ENCODE measurements around the gene DOCK1.

Gene DOCK1

DNA sequence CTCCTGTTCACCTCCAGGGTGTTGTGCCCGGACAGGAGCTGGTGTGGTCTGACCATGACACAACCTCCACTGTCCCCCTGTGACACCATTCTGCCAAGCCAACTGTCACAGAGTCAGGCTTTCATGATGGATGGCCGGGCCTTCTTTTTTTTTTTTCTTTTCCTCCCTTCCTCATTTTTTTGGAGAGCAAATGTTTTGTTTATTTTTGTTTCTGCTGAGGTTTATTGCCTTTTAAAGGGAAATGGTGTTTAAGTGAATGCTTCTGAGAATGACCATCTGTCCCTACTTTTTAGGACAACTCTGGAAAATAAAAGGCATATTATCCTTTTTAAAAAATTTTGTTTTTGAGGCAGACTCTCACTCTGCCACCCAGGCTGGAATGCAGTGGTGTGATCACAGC lies 528.8 kb downstream of the DOCK1 start:
- no peak overlapping the region for H3K4me3 ChIP-seq (ENCODE audit: low read depth, low read length)

DNA sequence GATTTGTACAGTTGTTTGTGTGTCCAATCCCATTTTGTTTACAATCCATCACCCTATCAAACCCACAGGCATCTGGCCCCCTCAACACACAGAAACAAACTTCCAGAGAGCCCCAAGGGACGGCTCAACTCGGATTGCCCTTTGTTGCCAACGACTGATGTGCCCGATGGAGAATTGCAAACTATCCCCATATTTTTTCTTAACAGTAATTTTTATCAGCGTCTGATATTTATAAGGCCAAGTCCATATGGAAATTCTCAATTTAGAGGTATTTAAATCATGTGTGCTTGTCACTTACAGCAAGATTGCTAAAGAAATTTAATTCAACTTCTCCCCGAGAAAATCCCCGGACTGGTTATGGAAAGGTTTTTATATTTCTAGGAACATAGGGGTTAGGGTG lies 530.0 kb downstream of the DOCK1 start:
- H3K4me3 ChIP-seq (ENCODE audit: low read depth, low read length): no peak overlapping the region

DNA sequence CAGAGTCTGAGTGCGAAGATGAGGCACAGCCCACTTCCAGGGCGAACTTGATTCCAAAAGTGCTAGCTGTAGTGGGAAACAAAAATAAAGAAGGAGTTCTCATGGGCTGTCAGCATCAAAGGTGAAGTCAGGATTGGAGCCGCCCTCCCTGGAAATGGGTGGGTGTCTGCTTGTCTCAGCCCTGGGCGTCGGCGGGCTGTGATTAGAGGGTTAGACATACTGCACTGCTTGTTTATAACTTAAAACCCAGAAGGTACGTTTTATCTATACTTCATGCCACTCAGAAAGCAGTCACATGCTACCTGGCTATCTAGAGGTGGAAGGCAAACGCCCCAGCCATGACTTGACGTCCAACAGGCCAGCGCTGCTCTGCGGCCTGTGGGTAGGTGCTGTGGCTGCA lies 535.1 kb downstream of the DOCK1 start:
- H3K4me3 ChIP-seq (ENCODE audit: low read depth, low read length): no peak overlapping the region

DNA sequence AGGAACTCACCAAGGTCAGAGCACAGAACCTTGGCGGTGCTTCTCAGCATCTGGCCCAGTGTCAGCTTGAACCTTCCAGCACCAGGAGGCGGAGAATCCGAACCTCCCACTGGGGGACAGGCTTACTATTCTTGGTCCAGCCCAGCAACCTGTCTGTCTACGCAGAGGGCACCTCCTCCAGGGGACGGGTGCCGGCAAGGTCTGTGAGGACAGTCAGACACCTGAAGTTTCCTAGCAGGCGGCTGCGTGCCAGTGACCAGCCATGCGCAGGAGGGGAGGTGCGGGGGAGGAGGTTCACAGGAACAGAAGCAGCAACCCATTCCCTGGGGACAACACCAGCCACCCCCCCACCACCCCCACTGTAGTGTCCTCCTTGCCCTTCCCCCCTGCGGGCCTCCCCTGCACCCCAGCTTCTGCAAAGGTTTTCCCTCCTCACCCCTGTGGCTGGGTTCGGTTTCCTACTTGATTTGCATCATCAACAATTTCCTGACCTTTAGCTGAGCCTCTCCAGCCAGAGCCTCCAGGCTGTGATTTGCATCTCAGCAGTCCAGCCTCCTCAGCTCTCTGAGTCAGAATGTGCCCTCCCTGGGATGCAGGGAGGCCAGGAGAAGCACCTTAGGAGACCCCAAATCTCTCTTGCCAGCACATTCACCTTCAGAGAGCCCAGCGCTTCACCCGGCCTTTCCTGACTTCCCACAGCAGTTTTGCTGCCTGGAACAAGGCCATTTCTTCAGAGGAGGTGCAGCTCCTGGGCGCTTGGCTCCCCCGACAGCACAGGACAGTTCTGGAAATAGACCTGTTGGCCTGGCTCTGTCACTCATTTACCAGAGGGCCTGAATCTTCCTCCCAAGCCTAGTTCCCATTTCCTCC lies 536.4 kb downstream of the DOCK1 start:
- no peak overlapping the region for H3K4me3 ChIP-seq (ENCODE audit: low read depth, low read length)

DNA sequence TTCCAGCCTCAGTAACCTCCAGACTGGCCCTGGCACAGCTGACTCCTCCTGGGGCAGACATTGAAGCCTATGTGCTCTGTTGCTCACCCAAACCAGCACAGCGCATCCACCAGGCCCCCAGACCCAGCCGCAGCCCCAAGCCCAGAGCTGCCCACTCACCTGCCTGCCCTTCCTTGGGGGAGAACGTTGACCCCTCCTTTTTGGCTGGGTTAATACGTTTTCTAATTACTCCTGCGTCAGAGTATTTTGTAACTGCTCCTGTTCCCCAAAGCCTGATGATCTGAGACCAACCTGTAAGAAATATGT lies 536.9 kb downstream of the DOCK1 start:
- H3K4me3 ChIP-seq (ENCODE audit: low read depth, low read length): no peak overlapping the region

DNA sequence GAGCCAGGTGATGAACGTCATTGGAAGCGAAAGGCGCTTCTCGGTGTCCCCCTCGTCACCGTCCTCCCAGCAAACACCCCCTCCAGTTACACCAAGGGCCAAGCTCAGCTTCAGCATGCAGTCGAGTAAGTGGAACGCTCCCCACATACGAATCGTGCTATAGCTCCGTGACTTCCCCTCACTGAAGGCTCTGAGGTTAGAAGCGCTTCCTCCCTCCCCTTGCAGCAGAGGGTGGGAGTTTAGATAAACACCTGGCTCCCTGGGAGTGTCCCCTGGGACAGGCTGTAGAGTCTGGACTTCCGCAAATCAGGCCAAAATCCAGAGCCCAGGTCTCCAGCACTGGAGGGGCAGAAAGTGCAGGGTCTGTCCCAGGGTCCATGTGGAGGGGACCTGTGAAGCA lies 538.9 kb downstream of the DOCK1 start:
- no peak overlapping the region for H3K4me3 ChIP-seq (ENCODE audit: low read depth, low read length)

DNA sequence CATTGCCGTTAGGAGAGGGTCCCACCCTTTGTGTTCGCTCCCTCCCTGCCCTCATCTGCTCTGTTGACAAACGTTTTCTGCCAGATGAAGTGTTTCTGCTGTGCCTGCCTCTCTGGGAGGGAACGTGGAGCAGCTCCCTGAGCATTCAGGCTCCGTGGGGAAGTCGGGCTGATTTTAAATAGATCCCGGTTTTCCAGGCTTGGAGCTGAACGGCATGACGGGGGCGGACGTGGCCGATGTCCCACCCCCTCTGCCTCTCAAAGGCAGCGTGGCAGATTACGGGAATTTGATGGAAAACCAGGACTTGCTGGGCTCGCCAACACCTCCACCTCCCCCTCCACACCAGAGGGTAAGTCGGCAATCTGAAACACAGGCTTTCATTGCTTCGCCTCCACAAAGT lies 542.0 kb downstream of the DOCK1 start:
- H3K4me3 ChIP-seq (ENCODE audit: low read depth, low read length): no peak overlapping the region

DNA sequence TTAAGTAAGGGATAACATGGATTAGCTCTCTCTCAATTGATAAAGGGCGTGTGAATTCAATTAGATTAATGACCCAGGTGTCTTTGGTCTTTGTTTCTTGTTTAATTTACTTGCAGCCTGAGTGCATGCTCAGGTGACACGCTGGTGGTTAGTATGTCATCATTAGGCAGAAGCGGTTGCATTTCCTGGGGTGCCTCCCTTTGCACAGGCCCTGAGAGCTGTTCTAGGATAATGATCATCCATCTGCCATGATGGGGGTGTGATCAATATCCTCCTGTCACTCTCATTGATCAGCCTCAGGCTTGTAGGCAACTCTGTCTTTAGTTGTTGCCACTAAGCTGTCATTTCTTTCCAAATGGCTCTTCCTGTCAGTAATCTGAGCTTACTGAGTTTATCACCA lies 544.3 kb downstream of the DOCK1 start:
- H3K4me3 ChIP-seq (ENCODE audit: low read depth, low read length): no peak overlapping the region

DNA sequence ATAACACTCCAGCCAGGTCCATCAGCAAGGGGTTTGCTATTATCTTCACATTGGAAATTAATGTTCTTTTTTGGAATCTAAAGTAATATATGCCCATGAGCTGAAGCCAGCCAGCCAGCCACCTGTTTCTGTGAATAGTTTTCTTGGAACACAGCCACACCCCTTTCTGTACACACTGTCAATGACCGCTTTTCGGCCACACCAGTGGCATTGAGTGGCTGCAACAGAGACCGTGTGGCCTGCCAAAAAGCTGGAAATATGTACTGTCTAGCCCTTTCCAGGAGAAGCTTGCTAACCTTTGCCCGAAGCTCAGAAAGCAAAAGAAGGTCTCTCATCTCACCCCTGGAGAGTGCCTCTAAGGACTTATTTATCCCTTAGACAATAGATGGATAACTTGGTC lies 545.4 kb downstream of the DOCK1 start:
- H3K4me3 ChIP-seq (ENCODE audit: low read depth, low read length): no peak overlapping the region

DNA sequence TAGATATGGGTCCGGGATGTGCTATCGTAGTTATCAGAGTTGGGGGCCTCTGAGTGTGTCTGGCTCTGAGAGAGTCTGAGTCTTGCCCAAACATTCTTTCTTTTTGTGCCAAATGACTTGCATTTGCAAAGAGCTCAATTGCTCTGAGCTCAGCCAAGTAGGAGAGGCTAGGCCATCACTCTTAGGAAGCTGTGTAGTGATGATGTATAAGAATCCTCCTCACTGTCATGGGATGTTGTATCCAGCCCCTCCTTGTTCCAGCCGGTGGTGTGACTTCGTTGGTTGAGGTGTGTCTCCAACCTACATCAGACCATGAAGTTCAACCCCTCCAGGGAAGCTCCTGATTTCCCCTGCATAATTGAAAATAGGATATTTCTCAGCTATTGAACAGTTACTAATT lies 546.4 kb downstream of the DOCK1 start:
- no peak overlapping the region for H3K4me3 ChIP-seq (ENCODE audit: low read depth, low read length)

DNA sequence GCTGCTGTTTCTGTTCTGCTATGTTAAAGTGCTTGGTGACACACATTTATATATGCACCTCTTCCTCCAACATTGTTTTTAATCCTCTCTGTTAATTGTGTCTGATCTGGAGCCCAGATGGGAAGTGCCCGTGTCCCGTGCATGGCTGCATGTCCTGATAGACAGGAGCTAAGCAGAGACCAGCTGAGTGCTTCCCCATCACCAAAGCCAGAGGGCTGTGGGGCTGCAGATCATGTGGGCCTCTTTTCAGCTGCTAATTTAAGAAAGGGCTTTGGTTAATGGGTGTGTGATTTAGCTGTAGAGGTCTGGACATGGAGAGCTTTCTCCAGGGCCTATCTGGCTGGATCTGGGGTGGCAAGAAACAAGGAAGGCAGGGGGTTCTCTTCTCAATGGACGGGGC lies 547.3 kb downstream of the DOCK1 start:
- H3K4me3 ChIP-seq (ENCODE audit: low read depth, low read length): no peak overlapping the region

DNA sequence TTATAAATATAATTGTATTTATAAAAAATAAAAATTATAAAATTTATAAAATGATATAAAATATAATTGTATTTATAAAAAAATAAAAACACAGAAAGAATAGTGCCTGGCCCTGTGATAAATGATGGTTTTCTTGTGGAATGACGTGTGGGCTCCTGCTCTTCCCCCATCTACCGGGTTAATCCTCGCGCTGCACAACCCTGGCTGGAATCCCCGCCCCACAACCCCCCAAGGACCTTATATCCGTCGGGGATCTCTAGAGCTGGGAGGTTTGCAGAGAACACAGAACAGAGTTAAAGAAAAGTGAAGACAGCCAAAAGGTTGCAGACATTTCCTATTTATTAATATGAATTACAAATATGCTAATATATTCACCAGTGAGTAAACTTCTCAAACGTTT lies 548.5 kb downstream of the DOCK1 start:
- H3K4me3 ChIP-seq (ENCODE audit: low read depth, low read length): no peak overlapping the region

DNA sequence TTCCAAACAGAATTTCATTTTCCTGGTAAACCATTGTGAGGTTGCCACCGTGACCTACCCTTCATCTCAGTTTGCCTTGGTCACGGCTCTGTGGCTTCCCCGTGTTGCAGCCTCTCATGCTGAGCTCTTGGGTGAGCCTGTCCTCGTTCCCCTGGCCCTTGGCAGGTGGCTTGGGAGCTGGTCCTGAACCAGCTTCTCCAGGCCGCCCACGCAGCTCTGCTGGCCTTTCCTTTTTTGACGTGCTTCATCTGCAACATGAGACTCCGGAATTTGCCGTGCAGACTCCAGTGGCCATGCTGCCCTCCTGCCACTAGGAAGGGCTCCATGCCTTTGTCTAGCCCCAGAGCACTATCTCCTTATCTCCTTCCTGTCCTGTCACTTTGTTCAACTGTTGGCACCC lies 550.9 kb downstream of the DOCK1 start:
- H3K4me3 ChIP-seq (ENCODE audit: low read depth, low read length): no peak overlapping the region

DNA sequence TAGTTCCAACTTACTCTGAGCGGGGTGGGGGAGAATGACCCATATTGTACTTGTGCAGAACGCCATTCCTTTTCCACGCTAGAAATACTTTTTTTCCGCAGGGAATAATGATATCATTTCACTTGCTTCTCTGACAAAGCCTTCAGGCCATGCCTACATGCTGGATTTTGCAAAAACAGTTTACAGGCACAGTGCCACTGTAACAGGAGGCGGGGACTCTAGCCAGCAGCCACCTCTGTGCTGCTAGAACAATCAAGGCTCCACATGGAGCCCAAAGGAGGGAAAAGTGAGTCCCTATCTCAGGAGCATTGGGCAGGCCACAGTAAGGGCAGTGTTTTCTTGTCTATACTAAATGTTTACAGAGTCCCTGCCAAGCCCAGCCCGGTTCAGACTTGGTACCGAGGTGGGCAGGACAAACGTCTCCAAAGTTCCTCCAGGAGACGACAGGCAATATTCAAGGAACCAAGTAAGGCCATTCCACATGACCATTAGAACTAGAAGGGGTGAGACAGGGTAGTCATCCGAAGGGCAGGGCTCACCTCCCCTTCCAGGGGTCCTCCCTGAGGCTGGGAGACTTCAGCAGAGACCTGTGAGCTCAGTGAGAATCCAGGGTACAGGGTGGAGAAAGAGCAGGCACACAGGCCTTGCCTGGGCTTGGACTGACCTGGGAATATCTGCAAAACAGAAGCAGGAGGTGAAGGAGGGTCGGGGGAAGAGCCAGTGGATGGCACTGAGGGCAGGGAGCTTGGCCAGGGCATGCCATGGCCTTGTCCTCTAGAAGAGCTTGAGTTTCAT lies 553.0 kb downstream of the DOCK1 start:
- H3K4me3 ChIP-seq (ENCODE audit: low read depth, low read length): no peak overlapping the region

DNA sequence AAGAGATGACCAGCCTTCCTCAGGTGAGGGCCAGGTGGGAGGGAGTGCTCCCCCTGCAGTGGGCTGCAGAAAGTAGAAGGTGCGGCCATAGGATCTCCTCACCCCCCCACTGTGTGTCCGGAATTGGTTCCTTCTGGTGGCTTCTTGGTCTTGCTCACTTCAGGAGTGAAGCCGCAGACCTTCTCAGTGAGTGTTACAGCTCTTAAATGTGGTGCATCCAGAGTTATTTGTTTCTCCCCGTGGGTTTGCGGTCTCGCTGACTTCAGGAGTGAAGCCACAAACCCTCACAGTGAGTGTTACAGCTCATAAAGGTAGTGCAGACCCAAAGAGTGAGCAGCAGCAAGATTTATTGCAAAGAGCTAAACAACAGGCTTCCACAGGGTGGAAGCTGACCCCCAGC lies 553.6 kb downstream of the DOCK1 start:
- no peak overlapping the region for H3K4me3 ChIP-seq (ENCODE audit: low read depth, low read length)

DNA sequence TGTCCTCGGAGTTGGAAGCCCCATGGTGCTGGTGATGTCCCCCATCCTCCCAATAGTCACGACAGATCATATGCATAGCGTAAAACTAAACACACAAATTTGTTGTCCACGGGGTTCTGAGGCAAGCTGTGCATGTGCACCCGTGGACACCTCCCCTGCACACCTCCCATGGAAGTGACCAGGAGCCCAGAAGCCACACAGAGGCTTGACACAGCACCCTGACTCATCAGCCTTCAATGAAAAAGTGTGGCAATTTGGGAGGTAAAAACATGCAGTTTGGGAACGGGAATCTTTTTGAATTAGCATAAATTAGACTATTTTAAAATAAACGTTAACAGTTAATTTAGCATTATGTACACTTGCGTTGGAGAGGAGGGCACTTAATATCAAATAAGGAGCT lies 554.7 kb downstream of the DOCK1 start:
- no peak overlapping the region for H3K4me3 ChIP-seq (ENCODE audit: low read depth, low read length)

DNA sequence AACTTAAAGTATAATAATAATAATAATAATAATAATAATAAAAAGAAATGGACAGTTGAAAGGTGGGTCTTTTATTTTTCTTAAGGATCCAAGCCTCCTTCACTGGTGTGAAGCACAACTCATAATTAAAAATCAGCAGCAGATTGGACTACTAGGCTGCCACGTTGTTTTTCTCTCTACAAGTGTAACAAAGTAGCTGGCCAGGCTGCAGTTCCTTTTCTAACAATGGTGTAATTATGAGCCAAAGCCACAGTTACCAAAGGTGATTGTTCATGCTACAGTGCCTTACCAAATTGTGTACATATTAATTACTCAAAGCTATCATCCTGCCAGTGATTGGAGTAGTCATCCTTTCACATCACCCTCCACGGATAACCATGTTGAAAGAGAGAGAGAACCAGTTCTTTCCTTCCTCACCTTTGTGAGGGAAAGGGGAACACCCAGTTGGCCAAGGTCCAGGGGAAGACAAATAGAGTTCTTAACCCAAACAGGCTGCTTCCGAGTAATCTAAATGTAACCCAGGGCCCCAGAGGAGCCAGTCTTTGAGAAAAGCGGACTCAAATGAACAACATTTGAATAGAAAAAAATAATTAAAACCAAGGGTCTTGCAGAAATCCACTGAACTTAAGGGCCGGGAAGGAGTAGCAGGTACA lies 557.5 kb downstream of the DOCK1 start:
- H3K4me3 ChIP-seq (ENCODE audit: low read depth, low read length): no peak overlapping the region

DNA sequence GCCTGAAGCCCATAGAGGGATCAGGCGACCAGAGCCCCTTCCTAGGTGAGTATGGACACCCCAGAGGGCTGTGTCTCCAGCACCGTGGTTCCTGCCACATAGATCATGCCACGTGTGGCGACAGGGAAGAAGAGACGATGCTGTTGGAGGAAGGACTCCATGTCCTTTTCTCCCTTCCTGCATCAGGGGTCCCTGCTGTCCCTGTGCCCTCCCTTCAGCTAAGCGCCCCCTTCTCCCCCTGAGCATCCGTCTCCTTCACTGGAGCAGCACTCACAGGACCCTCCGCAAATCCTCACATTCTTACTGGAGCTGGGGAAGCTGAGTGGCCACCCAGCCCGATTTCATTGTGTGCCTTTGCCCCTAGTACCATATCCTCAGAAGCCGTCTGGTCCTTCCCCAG lies 558.3 kb downstream of the DOCK1 start:
- no peak overlapping the region for H3K4me3 ChIP-seq (ENCODE audit: low read depth, low read length)

DNA sequence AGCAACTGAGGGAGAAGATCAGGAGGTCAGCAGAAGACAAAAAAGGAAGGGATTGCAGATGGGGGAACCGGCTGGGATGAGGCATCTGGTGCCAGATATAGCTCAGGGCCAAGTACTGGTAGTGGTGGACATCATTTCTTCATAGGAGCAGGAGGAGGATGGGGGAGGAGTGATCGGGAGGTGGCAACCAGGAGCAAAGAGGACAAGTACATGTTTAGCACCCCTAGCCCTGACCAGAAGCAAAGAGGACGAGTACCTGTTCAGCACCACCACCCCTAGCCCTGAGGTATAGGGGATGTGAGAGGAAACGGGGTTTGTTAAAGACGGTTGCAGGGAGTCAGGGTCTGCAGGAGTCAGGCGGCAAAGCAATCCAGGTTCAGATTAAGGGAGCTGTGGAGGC lies 559.3 kb downstream of the DOCK1 start:
- H3K4me3 ChIP-seq (ENCODE audit: low read depth, low read length): no peak overlapping the region

DNA sequence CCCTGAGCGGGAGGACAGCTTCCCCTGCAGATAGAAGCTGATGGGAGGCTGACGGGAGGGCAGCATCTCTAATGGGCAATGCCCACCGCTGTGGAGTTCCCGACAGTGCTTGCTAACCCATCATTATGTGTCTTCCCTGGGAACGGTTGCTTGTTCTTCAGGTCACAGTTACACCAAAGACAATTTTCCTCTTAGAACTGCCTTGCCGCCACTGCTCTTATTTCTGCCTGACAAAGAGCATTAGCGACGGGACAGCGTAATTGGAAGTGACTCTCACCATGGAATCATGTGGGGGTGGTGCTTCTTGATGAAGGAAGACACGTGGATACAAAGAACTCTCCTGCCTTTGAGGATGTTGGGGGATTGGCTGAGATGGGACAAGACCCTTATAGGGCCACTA lies 562.6 kb downstream of the DOCK1 start:
- H3K4me3 ChIP-seq (ENCODE audit: low read depth, low read length): no peak overlapping the region

DNA sequence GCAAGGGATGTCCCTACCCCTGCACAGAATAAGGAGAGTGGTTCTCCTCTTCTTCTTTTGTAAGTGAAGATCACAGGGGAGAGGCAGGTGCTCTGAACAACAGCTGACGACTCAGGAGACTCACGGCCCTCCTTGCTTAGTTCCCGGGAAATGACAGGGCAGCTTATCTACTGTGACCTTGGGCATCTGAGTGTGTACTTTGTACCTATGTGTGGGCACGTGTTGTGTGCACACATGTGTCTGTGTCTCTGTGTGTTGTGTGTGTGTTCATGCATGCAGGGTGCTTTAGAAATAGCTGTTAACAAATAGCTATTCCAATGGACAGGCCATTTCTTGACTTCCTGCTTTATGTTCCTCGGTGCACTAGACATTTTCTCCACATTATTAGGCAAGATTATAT lies 563.4 kb downstream of the DOCK1 start:
- H3K4me3 ChIP-seq (ENCODE audit: low read depth, low read length): no peak overlapping the region

DNA sequence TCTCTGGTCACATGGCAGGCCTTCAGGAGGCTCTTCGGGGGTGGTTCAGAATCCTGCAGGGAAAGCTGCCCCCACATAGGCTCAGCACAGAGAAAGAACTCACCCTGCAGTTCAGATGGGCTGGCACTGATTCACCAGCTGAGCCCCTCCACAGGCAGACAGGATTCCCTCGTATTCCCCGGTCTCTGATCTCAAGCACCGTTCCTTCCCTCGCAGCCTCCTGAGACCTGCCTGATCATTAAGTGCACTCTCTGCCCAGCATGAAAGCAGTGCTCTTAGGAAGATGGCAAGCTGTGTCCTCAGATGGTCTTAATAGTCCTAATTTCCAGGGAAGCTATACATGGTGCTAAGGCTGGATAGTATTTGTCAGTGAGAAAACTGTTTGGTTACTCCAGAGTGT lies 565.7 kb downstream of the DOCK1 start:
- no peak overlapping the region for H3K4me3 ChIP-seq (ENCODE audit: low read depth, low read length)

Data from iPS-11a (cell line).